Cardiac septum (tissue), 1 donor: ENCODE results near the gene LUC7L2. TPM values are rescaled to one million over a fixed set of nuclear protein-coding genes. Genes with fewer than 3 reads are reported as not detected.
"Not testable (repeated sequence)": the region's sequence is repeated elsewhere in the genome, so short reads cannot be mapped to it uniquely, and the experiment has no call there.

ENCODE experiments used
- DNase-seq: peaks from one replicate; pipeline ENCODE4 v3.0.0-alpha.2; 2020; ENCODE audit warnings: low spot score
- intact Hi-C: fragments of 100-400 bp; cut with DNase I; formaldehyde crosslinking; loops from one replicate; pipeline ENCODE4 v1.14.0; 2022
- total RNA-seq: library from RNA; stranded (reverse); fragmentation: NEBNext Ultra II Directional; extraction: Animal tissue kit (Norgen Biotek cat#: 25700); gene quantifications from one replicate; pipeline ENCODE4 v1.2.1, GENCODE V29; 2021
- donor health status: DM: no; HTN: no; CAD: no.

The LUC7L2 gene
- total RNA-seq, 1 donor from 2014 or later = 64.9 TPM

DNA sequence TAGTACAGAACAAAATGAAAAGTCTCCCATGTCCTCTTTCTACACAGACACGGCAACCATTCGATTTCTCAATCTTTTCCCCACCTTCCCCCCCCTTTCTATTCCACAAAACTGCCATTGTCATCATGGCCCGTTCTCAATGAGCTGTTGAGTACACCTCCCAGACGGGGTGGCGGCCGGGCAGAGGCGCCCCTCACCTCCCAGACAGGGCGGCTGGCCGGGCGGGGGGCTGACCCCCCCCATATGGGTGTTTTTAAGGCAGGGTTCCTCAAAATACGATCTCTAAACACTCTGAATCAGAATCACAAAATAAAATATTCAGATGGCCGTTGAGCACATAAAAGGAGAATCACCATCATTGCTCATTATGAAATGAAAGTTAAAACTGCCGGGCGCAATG is 70.0 kb downstream of the LUC7L2 start:
- not testable (repeated sequence) for DNase-seq

DNA sequence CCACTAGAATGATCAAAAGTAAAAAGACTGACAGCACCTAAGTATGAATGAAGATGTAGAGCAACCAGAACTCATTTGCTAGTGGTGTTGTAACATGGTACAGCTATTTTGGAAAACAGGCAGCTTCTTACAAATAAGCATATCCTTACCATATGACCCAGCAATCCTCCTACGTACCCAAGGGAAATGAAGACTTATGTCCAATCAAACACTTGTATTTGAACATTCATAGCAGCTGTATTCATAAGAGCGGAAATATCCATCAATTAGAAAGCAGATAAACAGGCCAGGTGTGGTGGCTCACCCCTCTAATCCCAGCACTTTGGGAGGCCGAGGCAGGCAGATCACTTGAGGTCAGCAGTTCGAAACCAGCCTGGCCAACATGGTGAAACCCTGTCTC is 70.7 kb downstream of the LUC7L2 start:
- intact Hi-C loops = no loop called here
- DNase-seq = no peak

More for the DNA sequence above, 70.0 kb downstream of the LUC7L2 start:
- intact Hi-C loops = not testable (repeated sequence)

DNA sequence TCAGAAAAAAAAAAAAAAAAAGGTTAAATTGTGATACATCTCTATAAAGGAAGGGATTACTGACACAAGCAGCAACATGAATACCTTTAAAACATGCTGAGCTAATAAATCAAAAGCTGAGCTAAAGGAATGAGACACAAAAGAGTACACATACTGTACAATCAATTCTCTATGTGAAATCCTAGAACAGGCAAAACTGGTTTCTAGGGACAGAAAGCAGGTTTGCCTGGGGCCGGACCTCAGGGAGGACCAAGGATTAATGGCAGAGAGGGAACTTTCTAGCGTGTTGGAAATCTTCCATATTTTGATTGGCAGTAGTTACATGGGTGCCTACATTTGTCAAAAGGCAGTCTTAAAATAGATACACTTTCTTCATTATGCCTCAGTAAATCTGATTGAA is 71.3 kb downstream of the LUC7L2 start:
- no peak for DNase-seq
- intact Hi-C loops = no loop called here

DNA sequence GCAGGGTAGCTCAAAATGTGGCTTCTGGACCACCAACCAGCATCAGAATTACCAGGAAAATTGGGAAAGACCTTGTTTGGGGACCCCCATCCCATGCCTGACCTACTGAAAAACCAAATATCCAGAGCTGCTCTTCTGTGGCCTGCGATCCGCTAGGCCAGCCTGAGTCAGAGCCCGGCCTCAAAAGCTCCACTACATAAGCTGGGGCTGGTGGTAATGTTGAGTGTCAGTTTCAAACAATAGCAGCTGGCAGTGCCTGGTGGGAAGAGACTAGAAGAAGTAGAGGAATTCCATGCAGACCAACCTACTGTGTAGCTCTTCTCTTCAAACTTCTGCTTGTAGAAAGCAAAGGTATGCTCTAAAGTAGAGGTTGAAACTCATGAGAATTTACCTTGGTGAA is 71.8 kb downstream of the LUC7L2 start:
- intact Hi-C loops = no loop called here
- DNase-seq = no peak

DNA sequence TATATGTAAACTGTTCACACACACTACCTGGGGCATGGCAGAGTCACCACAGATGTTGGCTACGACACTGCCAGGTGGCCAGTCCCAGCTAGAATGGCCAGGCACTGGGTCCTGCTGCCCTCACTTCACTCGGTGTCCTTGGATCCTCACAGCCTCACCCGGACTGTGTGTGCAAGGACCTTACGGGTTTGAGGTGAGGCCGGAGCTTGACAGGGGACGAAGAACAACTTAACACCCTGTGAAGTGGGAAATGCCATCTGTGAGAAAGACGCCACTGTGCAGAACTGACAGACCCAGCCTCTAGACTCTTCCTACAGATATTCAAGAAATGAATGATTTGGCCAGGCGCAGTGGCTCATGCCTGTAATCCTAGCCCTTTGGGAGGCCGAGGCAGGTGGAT is 77.1 kb downstream of the LUC7L2 start:
- intact Hi-C loops = no loop called here
- DNase-seq = no peak

DNA sequence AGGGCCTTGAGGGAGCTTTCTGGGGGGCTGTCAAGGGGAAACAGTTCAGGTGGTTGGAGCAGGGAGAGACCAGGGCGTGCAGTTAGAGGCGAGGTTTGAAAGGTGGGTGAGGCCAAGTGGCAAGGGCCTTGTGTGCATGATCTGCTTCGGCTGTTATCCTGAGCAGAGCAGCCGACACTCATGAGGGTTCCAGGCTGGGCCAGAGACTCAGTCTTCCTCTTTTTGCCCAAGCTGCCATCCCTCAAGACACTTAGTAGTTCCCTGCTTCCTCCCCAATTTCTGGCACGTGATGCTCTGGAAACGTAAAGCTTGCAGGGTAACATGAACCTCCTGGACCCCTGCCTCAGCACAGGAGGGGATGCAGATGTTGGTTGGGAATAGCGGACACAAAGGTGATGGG is 79.7 kb downstream of the LUC7L2 start:
- intact Hi-C loops = no loop called here
- no peak for DNase-seq

DNA sequence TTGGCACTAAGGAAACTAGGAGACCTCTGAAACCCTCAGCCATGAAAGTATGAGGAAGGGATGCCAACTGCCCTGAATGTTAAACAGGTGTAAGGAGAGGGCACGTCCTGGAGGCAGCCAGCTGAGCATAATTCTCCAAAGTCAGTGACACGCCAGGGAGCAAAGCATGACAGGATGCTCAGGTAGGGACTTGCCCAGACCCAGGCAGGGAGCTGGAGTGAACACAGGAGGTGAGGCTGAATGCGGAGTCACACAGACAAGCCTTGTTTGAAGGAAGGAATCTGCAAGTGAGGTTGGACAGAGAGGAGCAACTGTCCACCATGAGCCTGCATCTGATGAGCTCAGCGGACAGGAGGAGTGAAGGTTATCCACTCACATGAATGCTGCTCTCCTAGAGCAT is 82.3 kb downstream of the LUC7L2 start:
- no peak for DNase-seq
- intact Hi-C loops = no loop called here

DNA sequence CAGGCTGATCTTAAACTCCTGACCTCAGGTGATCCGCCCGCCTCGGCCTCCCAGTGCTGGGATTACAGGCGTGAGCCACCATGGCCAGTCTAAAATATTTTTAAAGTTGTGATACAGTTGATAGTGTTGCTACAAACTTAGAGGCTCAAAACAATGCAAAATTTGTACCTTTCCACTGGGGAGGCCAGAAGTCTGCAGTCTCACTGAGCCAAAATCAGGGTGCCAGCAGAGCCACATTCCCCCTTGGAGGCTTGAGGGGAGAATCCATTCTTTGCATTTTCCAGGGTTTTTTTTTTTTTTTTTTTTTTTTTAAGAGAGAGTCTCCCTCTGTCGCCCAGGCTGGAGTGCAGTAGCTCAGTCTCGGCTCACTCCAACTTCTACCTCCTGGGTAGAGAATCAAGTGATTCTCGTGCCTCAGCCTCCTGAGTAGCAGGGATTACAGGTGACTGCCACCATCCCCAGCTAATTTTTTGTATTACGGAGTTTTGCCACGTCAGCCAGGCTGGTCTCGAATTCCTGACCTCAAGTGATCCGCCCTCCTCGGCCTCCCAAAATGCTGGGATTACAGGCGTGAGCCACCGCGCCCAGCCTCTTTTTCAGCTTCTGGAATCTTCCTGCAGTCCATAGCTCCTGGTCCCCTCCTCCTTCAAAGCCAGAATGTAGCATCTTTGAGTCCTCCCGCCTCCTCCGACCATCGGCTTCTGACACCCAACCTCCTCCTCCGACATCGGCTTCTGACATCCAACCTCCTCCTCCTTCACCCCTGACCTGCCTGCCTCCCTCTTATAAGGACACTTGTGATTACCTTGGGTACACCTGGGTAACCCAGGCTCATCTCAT is 86.6 kb downstream of the LUC7L2 start:
- intact Hi-C loops = no loop called here
- no peak for DNase-seq

DNA sequence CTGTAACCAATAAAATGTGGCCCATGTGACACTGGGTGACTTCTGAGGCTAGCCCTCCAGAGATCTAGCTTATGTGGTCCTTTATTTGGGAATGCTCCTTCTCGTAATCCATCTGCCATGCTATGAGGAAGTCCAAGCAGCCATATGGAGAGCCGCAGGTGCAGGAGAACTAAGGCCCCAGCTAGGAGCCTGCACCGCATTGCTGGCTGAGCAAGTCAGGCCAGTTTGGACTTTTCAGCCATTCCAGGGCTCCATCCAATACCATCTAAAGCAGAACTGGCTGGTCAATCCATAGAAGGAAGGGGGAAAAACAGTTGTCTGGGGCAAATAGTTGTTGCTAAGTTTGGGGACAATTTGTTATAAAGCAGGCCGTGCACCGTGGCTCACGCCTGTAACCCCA is 91.2 kb downstream of the LUC7L2 start:
- DNase-seq = no peak

DNA sequence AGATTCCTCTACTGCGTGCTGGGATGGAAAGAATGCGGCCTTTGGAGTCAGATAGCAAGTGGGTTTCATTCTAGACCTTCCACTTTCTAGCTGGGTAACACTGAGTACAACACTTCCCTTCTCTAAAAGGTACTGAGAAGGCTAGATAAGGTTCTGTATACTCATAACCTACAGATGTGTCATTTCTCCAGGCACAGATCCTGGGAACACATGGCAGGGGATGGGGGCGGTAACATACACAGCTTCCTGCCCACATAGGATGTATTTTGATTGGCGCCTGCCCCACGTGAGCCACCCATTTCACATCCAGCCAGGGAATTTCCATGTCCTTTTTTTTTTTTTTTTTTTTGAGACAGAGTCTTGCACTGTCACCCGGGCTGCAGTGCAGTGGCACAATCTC is 91.9 kb downstream of the LUC7L2 start:
- intact Hi-C loops = no loop called here
- DNase-seq = no peak

More for the DNA sequence above, 91.2 kb downstream of the LUC7L2 start:
- intact Hi-C loops = no loop called here

DNA sequence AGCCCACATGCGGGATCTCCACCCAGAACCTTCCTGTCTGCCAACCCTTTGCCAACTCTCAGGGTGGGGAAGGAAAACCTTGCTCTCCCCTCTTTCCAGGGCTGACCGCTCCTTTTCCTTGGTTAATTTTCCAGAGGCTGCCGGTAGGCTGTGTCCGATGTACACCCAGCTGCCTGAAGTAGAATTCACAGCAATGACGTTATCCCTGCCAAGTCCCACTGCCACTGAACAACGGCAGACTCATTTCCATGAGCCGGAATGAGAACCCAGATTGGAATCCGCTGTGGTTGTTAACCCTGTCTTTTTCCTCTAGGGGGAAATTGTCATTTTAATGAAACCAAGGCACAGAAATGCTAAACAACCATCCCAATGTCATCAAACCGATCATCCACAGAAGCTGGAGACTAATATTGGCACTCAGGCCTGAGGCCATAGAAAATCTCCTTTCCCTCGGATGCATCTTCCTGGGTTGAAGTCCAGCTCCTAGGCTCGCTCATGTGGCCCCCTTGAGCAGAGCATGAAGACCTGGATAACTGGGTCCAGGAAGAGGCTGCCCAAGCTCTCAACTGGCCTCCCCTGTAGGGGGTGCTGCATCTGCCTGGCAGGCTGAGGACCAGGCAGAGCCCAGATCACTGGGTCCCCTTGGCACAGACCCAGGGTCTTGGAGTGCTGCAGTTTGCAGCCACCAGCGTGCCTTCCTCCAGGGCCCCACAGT is 93.4 kb downstream of the LUC7L2 start:
- intact Hi-C loops = no loop called here

DNA sequence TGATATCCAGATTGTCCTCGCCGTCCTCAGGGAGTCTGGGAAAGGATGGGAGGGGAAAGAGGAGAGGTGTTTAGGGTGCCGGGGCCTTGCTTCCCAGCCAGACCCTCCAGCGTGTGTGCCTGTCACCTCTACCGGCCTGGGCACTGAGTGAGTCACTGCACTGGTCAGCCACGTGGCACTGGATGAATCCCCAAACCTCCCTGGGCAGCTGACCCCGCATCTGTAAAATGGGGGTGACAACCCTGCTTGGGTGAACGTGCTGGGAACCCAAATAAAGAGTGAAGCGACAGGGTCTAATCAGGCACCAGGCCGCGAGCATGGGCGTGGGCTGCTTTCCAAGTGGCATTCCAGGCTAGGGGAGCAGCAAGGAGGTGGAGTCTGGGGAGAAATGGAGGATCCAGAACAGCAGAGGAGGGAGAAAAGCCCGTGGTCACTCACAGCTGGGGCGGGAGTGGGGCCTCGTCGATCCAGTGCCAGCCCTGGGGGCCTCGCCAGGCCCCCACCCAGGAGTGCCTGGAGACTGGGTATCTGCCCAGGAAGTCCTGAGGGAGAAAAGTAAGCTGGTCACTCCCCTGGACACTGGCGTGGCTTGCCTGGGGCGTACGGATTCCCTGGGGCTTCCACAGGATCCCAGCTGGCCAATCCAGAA is 94.1 kb downstream of the LUC7L2 start:
- intact Hi-C loops = no loop called here
- no peak for DNase-seq

More for the DNA sequence above, 93.4 kb downstream of the LUC7L2 start:
- no peak for DNase-seq

DNA sequence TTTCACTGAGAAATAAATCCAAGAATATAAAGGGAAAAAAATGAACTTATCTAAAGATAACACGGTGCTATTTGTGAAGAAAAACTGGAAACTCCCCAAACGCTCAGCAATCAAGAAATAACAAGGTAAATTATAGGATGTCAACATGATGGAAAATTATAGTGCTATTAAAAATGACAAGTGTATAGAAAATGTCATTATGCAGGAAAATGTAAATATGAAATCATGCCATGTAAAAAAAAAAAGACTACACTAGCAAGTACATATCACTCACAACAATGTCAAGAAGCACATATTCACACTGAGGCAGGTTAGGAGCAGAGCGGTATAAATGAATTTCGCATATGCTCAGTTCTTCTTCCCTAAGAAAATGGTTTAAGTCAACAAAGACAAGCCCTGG is 96.1 kb downstream of the LUC7L2 start:
- DNase-seq = no peak
- intact Hi-C loops = no loop called here

DNA sequence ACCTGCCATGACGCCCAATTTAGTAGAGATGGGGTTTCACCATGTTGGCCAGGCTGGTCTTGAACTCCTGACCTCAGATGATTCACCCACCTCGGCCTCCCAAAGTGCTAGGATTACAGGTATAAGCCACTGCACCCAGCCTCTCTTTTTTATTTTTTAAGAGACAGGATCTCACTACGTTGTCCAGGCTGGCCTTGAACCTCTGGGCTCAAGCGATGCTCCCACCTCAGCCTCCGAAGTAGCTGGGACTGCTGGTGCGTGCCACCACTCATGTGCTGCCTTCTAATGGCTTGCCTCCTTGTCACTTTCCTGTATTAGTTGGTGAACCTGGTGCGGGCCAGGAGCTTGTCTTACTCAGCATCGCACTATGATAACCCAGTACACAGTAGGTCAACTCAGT is 96.8 kb downstream of the LUC7L2 start:
- DNase-seq = no peak
- intact Hi-C loops = no loop called here

DNA sequence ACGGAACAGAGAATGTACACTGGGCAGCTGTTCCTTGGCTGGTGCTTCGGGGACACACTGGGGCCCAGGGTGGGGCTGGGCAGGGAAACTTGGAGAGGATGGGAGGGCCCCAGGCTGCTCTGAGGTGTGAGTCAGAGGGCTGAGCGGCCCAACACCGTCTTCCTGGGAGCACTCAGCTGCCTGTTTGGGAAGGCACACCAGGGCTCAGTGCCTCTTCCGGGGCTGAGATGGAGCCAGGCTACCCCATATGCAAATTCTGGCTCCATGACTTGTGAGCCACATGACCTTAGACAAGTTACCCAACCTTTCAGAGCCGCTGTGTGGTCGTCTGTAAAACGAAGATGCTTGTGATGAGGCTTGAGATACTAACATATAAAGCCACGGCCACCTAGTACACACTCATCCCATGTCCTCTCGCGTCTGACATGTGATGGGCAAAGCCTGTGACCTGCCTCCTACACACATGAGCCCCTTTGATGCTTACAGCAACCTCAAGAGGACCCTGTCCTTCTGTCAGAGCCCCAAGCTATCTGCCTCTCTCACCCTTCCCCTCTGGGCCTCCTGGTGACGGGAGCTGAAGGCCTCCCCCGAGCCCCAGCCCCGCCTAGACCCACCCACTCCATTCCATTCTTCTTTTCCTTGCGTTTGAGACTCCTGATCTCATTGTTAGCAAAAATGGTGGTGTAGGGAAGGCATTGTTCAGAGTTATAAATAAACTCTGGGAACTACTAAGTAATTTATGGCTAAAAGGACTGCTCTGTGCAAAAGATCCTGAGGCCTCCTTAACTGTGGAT is 97.7 kb downstream of the LUC7L2 start:
- no peak for DNase-seq
- intact Hi-C loops = no loop called here

DNA sequence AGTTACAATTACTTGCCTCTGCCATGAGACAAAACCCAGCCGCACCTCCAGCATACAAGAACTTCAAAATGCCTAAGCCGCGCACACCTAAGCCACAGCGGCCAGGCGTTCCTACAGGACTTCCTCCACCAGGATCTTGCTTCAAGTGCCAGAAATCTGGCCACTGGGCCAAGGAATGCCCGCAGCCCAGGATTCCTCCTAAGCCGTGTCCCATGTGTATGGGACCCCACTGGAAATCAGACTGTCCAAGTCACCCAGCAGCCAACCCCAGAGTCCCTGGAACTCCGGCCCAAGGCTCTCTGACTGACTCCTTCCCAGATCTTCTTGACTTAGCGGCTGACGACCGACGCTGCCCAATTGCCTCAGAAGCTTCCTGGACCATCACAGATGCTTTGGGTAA is 103.7 kb downstream of the LUC7L2 start:
- DNase-seq, intact Hi-C loops: not testable (repeated sequence)

DNA sequence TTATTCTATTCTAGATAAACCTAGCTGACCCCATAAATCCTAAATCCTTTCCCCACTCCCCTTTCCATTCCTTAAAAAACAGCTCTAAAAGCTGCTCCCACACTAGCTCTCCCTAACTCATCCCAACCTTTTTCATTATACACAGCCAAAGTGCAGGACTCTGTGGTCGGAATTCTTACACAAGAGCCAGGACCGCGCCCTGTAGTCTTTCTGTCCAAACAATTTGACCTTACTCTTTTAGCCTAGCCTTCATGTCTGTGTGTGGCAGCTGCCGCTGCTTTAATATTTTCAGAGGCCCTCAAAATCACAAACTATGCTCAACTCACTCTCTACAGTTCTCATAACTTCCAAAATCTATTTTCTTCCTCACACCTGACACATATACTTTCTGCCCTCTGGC is 104.8 kb downstream of the LUC7L2 start:
- DNase-seq, intact Hi-C loops: not testable (repeated sequence)

DNA sequence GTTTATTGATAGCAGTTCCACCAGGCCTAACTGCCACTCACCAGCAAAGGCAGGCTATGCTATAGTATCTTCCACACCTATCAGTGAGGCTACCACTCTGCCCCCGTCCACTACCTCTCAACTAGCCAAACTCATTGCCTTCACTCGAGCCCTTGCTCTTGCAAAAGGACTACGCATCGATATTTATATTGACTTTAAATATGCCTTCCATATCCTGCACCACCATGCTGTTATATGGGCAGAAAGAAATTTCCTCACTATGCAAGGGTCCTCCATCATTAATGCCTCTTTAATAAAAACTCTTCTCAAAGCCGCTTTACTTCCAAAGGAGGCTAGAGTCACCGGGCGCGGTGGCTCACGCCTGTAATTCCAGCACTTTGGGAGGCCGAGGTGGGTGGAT is 105.4 kb downstream of the LUC7L2 start:
- intact Hi-C loops, DNase-seq: not testable (repeated sequence)

DNA sequence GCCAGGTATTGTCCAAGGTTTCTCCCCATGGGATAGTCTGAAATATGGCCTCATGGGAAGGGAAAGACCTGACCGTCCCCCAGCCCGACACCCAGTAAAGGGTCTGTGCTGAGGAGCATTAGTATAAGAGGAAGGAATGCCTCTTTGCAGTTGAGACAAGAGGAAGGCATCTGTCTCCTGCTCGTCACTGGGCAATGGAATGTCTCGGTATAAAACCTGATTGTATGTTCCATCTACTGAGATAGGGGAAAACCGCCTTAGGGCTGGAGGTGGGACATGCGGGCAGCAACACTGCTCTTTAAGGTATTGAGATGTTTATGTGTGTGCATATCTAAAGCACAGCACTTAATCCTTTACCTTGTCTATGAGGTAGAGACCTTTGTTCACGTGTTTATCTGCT is 108.0 kb downstream of the LUC7L2 start:
- intact Hi-C loops, DNase-seq: not testable (repeated sequence)

DNA sequence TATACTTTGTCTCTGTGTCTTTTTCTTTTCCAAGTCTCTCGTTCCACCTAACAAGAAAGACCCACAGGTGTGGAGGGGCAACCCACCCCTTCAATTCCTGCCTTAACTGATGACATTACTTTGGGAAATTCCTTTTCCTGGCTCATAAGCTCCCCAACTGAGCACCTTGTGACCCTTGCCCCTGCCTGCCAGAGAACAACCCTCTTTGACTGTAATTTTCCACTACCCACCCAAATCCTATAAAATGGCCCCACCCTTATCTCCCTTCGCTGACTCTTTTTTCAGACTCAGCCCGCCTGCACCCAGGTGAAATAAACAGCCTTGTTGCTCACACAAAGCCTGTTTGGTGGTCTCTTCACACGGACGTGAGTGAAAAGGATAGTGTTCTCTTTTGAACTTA is 108.6 kb downstream of the LUC7L2 start:
- intact Hi-C loops, DNase-seq: not testable (repeated sequence)
